ENCODE data around the gene IRF8.

DNA sequence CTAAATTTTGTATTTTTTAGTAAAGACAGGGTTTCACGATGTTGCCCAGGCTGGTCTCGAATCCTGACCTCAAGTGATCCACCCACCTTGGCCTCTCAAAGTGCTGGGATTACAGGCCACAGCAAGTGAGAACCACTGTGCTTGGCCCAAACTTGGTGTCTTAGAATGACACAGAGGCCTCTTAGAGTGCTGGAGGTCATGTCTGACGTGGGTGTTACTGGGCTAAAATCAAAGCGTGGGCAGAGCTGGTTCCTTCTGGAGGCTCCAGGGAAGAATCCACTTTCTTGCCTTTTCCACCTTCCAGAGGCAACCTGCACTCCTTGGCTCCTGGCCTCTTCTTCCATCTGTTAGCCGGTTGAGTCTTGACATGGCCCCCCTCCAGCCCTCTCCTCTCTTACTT lies 53.8 kb downstream of the IRF8 start:
- TF ChIP-seq, protein P1, sequence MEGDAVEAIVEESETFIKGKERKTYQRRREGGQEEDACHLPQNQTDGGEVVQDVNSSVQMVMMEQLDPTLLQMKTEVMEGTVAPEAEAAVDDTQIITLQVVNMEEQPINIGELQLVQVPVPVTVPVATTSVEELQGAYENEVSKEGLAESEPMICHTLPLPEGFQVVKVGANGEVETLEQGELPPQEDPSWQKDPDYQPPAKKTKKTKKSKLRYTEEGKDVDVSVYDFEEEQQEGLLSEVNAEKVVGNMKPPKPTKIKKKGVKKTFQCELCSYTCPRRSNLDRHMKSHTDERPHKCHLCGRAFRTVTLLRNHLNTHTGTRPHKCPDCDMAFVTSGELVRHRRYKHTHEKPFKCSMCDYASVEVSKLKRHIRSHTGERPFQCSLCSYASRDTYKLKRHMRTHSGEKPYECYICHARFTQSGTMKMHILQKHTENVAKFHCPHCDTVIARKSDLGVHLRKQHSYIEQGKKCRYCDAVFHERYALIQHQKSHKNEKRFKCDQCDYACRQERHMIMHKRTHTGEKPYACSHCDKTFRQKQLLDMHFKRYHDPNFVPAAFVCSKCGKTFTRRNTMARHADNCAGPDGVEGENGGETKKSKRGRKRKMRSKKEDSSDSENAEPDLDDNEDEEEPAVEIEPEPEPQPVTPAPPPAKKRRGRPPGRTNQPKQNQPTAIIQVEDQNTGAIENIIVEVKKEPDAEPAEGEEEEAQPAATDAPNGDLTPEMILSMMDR (IDR thresholded peaks at IDR 0.05 in 4 of 5, conservative IDR thresholded peaks at IDR 0.05 in 1 of 5) = no peak
- TF ChIP-seq POLR2A (IDR thresholded peaks at IDR 0.05) = no peak

All from gastrocnemius medialis (tissue), 4 donors.